Measurements from ENCODE around the gene PLXNA4. TPM values are rescaled to one million over a fixed set of nuclear protein-coding genes. Genes with fewer than 3 reads are reported as not detected.

Gene PLXNA4
- total RNA-seq, 1 experiment from 2014 or later: not detected

DNA sequence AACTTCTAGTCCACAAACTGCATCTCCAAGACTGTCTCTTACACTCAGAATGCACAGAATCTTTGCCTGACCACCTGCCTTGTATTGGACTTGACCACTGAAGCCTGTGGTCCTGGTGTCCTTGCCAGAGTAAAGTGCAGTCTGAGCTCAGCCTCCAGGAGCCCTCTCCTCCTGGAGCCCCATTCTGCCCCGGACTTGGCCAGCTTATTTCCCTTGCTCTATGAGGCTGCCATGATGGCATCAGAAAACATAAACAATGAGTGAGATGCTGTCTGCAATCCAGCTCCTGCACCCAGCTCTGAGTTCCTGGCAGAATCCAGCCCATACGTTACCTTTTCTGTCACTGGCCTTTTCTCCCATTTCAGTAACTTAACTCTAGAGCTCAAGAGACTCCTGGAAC lies 494.6 kb downstream of the PLXNA4 start:
- H4K20me1 ChIP-seq (ENCODE audit: insufficient read depth): no peaks in the 10 kb centered on the region
- H3K4me2 ChIP-seq (ENCODE audit: low read length): no peak overlapping the region
- no peaks in the 10 kb centered on the region for H3K36me3 ChIP-seq (ENCODE audit: control insufficient read depth in 1 of 2, insufficient read depth in 2 of 2, low read length in 2 of 2)
- ChIA-PET POLR2A (no interaction called here), RAD21 (ENCODE audit: low non-redundant PET in 1 of 2, low total read pairs in 2 of 2, uncharacterized antibody in 2 of 2, unreplicated experiment in 2 of 2) (no interaction called here), CTCF (no interaction called here)
- ATAC-seq (no peak), DNase-seq (ENCODE audit: low read depth, low spot score) (no peak)
- H3K9me3 ChIP-seq (ENCODE audit: control insufficient read depth in 1 of 2, insufficient read depth in 1 of 2, low read depth in 1 of 2, low read length in 2 of 2): no peaks in the 10 kb centered on the region
- H3K27me3 ChIP-seq (ENCODE audit: insufficient read depth, low read length): peaks cover 49% of the 10 kb centered on the region
- intact Hi-C loops (cut with micrococcal nuclease): no loop called here
- H2AFZ ChIP-seq (ENCODE audit: low read depth, low read length, poor library complexity, severe bottlenecking): no peak overlapping the region
- BruUV-seq (replicated peaks): no TSS peak
- no peaks in the 10 kb centered on the region for H3K9me2 ChIP-seq (ENCODE audit: insufficient read depth)
- H3K9ac ChIP-seq (ENCODE audit: low read length): no peak overlapping the region
- no peak overlapping the region for H3K27ac ChIP-seq (ENCODE audit: low read depth, low read length)
- H3K4me1 ChIP-seq (ENCODE audit: control insufficient read depth in 1 of 2, insufficient read depth in 2 of 2, low read length in 2 of 2): no peaks in the 10 kb centered on the region
- TF ChIP-seq SRF (IDR thresholded peaks at IDR 0.05; ENCODE audit: low read depth): no peak
- no peak for TF ChIP-seq ELF1 (IDR thresholded peaks at IDR 0.05; ENCODE audit: borderline replicate concordance, low read depth)
- no peak for TF ChIP-seq FOSL1 (IDR thresholded peaks at IDR 0.05; ENCODE audit: low read depth)
- no peak for TF ChIP-seq CBX3 (IDR thresholded peaks at IDR 0.05; ENCODE audit: low read depth)
- TF ChIP-seq, protein P1, sequence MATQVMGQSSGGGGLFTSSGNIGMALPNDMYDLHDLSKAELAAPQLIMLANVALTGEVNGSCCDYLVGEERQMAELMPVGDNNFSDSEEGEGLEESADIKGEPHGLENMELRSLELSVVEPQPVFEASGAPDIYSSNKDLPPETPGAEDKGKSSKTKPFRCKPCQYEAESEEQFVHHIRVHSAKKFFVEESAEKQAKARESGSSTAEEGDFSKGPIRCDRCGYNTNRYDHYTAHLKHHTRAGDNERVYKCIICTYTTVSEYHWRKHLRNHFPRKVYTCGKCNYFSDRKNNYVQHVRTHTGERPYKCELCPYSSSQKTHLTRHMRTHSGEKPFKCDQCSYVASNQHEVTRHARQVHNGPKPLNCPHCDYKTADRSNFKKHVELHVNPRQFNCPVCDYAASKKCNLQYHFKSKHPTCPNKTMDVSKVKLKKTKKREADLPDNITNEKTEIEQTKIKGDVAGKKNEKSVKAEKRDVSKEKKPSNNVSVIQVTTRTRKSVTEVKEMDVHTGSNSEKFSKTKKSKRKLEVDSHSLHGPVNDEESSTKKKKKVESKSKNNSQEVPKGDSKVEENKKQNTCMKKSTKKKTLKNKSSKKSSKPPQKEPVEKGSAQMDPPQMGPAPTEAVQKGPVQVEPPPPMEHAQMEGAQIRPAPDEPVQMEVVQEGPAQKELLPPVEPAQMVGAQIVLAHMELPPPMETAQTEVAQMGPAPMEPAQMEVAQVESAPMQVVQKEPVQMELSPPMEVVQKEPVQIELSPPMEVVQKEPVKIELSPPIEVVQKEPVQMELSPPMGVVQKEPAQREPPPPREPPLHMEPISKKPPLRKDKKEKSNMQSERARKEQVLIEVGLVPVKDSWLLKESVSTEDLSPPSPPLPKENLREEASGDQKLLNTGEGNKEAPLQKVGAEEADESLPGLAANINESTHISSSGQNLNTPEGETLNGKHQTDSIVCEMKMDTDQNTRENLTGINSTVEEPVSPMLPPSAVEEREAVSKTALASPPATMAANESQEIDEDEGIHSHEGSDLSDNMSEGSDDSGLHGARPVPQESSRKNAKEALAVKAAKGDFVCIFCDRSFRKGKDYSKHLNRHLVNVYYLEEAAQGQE (IDR thresholded peaks at IDR 0.05; ENCODE audit: low read depth): no peak
- TF ChIP-seq, protein P2, sequence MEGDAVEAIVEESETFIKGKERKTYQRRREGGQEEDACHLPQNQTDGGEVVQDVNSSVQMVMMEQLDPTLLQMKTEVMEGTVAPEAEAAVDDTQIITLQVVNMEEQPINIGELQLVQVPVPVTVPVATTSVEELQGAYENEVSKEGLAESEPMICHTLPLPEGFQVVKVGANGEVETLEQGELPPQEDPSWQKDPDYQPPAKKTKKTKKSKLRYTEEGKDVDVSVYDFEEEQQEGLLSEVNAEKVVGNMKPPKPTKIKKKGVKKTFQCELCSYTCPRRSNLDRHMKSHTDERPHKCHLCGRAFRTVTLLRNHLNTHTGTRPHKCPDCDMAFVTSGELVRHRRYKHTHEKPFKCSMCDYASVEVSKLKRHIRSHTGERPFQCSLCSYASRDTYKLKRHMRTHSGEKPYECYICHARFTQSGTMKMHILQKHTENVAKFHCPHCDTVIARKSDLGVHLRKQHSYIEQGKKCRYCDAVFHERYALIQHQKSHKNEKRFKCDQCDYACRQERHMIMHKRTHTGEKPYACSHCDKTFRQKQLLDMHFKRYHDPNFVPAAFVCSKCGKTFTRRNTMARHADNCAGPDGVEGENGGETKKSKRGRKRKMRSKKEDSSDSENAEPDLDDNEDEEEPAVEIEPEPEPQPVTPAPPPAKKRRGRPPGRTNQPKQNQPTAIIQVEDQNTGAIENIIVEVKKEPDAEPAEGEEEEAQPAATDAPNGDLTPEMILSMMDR (IDR thresholded peaks at IDR 0.05 in 2 of 3, conservative IDR thresholded peaks at IDR 0.05 in 1 of 3; ENCODE audit: borderline replicate concordance in 1 of 3, insufficient read depth in 1 of 3, low read depth in 2 of 3, low read length in 2 of 3): no peak
- TF ChIP-seq YY1 (IDR thresholded peaks at IDR 0.05; ENCODE audit: extremely low read depth, insufficient replicate concordance, low read depth, low read length): no peak
- TF ChIP-seq SP1 (IDR thresholded peaks at IDR 0.05; ENCODE audit: low read depth): no peak
- no peak for TF ChIP-seq EZH2phosphoT487 (IDR thresholded peaks at IDR 0.05; ENCODE audit: borderline replicate concordance)
- no peak for TF ChIP-seq SIN3A (IDR thresholded peaks at IDR 0.05; ENCODE audit: low read depth)
- TF ChIP-seq, protein P3, sequence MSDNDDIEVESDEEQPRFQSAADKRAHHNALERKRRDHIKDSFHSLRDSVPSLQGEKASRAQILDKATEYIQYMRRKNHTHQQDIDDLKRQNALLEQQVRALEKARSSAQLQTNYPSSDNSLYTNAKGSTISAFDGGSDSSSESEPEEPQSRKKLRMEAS (IDR thresholded peaks at IDR 0.05): no peak
- TF ChIP-seq RAD21 (IDR thresholded peaks at IDR 0.05; ENCODE audit: low read depth): no peak
- TF ChIP-seq JUND (IDR thresholded peaks at IDR 0.05): no peak
- TF ChIP-seq EGR1 (IDR thresholded peaks at IDR 0.05; ENCODE audit: low read depth): no peak
- no peaks in the 10 kb centered on the region for H3K79me2 ChIP-seq (ENCODE audit: insufficient read depth, low read length)
- H3K4me3 ChIP-seq (replicated peaks in 1 of 2; ENCODE audit: low read depth in 1 of 2, low read length in 2 of 2): no peak overlapping the region
